HG02852 (cell line): ENCODE data around the gene CTLA4.

Experiments
- ATAC-seq: cut with Tn5 transposase; IDR thresholded peaks from one replicate; pipeline ENCODE4 v1.9.1; 2021; ENCODE audit warnings: mild to moderate bottlenecking, moderate library complexity; ENCODE audit not compliant: unreplicated experiment

The CTLA4 gene

DNA sequence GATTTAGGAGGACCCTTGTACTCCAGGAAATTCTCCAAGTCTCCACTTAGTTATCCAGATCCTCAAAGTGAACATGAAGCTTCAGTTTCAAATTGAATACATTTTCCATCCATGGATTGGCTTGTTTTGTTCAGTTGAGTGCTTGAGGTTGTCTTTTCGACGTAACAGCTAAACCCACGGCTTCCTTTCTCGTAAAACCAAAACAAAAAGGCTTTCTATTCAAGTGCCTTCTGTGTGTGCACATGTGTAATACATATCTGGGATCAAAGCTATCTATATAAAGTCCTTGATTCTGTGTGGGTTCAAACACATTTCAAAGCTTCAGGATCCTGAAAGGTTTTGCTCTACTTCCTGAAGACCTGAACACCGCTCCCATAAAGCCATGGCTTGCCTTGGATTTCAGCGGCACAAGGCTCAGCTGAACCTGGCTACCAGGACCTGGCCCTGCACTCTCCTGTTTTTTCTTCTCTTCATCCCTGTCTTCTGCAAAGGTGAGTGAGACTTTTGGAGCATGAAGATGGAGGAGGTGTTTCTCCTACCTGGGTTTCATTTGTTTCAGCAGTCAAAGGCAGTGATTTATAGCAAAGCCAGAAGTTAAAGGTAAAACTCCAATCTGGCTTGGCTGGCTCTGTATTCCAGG, at the start of gene CTLA4:
Gene CTLA4 (plus strand): TSS at position 211 of the 640 bp plus-strand sequence. CDS start 172 bp downstream, at position 383.
- no peak for ATAC-seq

DNA sequence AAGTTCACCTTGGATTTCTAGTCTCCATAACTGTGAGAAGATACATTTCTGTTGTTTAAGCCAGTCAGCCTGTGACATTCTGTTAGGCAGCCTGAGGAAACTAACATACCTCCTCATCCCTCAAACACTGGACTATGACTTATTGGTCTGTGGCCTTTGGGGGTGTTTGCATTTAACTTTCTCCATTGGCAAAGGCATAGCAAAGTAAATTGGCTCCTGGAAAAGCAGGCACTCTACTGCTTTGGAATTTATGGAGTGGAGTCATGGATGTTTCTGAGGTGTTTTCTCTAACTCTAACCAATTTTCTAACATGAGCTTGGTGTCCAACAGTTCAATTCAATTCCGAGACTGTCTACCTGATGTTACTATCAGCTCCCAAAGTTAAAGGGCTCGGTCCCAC, 48.9 kb upstream of the CTLA4 start:
- ATAC-seq, result no peak

DNA sequence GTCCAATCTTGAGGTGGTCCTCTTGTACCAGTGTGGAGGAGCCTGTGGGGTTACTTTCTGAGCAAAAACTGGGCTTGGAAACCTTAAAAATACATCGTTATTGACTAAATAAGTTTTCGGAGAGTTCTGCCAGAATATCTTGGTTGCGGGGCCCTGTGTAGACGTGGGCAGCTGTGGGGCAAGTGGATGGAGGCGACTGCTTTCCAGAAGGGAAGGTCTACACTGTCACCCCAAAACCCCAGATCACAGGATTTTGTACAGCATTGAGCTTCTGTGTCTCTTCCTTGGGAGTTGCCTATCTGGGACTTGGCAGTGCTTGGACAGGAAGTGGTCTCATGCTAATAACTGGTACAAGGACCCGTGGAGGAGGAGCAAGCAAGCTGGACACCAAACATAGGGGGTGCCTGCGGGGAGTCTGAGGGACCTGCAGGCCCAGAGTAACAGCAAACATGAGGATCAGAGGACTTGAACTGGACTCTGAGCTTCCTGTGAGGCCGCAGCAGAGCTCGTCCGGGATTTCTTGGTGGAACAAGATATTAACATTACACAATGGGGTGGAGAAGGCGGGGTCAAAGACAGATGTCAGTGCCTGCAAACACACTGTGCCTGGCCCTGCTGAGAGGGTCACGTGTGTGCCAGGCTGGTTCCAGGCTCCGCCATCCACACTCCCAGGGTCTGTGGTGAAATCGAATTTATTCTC, 48.0 kb upstream of the CTLA4 start:
- no peak for ATAC-seq

DNA sequence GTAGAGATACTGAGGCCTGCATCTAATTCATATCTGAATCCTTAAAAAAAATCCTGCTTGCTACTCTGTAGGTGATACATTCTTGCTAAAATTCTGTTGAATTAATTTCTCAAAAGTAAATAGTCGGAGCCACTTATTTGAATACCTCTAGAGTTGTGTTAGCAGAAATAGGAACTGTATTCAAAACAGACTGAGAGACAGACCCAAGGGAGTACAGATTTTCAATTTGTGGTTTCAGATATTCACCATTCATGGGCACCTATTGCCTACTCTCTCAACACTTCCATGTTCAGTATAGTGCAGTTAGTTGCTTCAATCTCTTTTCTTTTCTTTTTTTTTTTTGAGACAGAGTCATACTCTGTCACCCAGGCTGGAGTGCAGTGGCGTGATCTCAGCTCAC, 46.6 kb upstream of the CTLA4 start:
- peak; percentile 90 for ATAC-seq

DNA sequence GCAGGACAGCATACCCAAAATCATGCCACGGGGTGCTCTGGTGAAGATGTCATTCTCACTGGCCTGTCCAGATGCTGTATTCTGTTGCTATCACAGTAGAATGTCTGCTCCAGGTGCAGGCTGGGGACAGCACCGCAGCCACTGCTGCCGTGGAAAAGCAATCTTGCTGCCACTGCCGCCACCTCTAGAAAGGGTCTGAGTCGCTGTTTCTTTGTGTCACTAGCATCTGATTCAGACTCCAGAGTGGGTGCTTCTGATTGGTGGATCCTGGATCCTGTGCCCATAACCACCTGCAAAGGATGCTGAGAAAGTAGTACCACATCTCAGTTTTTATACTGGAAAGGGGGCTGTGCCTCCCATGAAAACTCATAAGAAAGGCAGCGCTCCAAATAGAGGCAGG, 45.3 kb upstream of the CTLA4 start:
- ATAC-seq, result no peak

DNA sequence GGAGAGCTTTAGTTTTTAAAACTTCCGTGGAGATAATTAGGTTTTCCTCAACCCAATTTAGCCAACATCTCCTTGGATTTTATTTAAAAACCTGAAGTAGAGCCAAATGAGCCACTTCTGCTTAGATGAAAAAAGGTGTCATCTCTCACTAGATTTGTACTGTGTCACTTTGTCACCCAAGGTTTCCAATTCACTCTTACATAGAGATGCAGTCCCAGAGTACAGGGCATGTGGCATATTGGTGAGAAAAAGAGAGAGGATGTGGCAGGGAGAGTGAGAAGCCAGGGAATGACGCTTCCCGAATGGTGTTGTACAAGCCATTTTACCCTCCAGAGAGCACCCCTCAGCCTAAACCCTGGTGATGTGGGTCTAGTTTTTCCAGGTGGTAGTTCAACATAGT, 44.4 kb upstream of the CTLA4 start:
- ATAC-seq, result no peak

DNA sequence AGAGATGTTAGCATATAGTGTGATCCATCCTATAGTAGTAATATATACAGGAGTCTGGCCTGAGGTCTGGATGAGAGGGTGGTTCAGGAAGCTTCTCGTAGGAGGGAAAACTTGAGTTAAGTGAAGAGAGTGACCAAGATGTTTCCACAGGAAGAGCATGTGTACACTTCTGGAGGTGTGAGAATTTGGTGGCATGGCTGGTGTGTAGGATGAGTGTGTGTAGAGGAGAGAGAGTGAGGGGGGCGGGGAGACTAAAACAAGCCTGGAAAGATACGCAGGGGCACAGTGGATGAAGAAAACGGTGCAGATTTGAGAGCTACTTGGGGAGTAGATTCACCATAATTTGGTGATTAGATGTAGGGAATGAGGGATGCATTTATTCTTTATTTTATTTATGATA, 43.5 kb upstream of the CTLA4 start:
- ATAC-seq, result no peak

DNA sequence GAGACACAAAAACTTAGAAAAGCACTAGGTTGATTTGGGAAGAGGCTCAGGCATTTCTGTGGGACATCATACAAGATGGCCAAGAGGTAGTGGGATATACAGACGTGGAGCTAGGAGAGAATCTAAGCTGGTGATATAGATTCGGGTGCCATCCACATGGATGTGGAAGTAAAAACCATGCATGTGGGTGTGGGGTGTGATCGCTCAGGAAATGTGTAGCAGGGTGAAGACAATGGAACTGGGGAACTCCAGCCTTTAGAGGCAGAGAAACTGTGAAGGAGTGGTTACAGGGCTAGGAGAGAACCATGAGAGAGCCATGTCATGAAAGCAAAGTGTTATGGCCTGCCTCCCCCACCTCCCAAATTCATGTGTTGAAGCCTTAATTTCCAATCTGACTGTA, 43.0 kb upstream of the CTLA4 start:
- no peak for ATAC-seq

DNA sequence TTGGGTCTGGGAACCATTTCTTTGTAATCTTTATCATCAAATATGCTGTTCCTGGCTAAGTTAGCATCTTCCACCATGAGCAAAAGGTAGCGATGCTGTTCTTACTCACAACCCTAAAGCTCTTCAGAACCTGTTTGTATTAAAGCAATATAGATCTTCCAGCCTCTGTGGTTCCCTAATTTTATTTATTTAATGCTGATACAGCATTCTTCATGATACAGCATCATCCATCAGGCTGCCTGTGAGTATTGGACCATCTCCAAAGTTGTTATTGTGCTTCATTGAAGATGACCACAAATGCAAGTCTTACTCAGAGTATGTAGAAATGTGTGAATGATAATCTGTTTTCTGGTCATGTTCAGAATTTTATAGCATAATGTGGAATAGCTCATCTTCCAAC, 40.9 kb upstream of the CTLA4 start:
- no peak for ATAC-seq

DNA sequence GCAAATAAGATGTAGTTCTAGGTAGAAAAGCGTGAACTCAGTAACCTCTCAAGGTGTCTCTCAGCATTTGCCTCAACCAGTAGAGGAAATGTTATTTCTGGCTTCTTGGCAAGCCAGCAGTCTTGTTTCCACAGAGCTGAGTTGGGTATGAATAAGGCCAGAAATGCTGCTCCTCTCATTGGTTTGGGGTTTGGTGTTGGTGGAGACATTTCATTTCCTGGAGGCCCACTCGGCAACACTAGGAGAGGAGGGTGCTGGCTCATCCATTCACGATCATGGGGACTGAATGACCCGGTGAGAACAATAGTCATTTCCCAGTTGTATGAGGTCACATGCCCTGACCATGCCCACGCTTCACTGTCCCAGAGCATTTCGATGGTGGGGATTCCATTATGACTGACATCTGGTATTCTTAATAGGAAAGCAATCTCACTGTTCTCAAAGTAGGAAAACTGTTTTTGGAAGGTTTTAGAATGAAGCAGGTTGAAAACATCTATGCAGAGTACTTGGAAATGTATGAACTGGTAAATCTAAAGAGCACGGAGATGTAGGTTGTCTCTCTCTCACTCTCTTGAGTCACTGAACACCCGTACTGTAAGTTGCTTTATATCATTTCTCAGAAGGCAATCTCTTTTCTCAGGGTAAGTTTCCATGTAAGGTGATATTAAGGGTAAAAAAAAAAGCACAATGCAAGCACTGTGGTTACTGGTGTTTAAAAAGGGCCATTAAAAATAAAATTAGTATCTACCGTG, 37.1 kb upstream of the CTLA4 start:
- ATAC-seq, result no peak

DNA sequence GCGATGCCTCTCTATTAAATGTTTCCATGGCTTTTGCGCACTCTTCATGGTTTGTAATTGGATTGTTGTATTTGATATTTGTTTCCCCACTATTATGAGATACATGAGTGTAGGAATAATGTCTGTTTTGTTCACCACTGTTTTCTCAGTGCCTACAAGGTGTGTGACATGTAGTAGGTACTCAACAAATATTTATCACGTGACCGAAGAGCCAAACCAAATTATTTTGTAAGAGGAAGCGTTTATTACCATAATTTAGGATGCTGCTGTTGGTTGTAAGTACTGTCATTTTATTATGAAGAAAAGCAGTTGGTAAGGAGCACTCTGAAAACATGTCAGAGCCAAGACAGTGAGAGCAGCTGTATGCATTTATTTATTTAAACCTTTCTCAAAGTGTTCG, 32.2 kb upstream of the CTLA4 start:
- ATAC-seq, result no peak

DNA sequence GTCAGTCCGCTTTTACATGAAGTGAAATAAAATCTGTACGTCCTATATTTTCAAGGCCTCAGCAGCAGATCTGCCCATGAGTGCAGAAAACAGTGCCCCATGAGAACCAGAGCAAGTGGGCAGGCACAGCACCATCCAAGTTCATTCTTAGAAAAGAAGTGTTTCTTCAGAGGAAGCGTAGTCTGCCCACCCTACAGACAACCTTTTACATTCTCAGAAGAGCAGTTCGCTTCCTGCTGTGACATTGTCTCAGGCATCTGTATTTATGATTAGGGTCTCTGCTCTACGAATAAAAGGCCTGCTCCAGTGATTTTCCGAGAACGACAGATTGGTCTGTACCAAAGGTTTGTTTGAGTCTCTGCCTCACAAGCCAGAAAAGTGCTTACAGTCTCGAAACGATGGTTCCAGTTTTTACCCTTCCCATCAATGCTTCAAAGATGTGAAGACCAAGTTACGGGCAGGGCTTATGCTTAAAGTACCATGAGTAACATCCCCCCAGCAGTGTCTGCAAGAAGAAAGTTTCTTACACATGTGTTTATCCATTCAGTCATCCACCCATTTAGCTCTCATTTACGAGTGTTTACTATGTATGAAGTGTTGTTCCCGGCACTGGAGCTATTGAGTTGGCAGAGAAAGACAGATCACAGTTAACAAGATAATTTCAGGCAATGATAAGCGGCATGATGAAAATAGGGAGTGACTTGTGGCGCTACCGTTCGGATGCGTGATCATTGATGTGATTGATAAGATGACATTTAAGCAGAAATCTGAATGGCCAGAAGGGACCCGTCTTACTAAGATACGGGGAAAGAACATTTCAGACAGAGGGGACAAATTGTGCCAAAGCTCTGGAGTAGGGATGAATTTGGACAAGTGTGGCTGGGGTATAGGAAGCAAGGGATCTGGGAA, 31.4 kb upstream of the CTLA4 start:
- ATAC-seq, result no peak

DNA sequence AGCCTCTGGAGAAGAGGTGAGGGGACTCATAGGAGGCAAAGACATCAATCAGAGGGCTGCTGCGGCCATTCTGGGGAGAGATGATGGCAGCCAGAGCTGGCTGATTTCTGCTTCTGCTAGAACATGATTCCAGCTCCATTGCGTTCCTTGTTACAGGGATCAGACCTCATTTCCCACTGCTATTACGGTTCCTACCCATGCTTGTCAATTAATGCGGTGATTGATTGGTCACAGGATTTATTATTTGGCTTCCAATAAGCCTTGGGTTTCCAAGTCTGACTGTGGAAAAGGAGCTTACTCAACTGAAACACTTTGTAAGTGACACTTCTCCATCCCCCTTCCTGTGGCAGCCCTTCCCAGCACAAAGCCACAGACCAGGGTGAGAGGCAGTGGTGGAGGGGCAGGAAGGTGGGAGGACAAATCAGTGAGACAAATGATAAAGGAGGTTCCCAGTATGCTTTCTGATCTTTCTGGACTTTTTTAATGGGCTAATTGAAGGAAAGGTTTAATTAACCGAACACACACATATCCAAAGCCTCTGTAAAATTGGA, 26.8 kb upstream of the CTLA4 start:
- no peak for ATAC-seq

DNA sequence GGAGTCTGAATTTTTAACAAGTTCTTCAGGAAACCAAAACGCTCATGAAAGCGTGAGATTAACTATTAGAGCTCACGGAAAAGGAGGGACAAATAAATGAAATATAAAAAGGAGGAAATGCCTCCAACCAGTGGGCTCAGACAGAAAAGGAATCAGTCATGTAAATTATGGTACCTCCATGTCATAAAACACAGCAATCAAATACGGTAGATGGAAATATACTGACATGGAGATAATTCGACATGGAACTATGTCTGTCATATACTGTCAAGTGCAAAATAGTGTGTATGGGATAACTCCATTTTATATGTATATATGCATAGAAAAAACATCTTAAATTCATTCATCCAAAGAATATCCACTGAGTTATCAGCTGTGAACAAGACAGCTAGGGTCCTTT, 25.9 kb upstream of the CTLA4 start:
- no peak for ATAC-seq

DNA sequence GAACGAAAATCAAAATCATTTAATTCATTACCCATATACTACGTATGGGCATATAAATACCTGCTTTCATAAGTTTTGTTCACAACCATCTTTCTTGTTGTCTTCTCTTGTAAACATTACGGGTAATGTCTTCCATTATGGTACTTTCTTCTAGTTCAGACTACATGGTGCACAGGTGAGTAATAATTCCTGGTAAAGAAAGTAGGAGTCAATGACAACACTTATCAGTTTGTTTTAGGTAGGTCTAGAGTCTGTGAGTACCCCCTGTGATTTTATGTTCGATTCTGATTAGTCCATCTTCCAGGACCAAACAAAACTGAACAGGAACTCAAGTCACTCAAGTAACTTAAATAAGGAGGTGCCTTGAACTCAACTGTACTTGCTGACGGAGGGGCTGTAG, 25.2 kb upstream of the CTLA4 start:
- no peak for ATAC-seq

DNA sequence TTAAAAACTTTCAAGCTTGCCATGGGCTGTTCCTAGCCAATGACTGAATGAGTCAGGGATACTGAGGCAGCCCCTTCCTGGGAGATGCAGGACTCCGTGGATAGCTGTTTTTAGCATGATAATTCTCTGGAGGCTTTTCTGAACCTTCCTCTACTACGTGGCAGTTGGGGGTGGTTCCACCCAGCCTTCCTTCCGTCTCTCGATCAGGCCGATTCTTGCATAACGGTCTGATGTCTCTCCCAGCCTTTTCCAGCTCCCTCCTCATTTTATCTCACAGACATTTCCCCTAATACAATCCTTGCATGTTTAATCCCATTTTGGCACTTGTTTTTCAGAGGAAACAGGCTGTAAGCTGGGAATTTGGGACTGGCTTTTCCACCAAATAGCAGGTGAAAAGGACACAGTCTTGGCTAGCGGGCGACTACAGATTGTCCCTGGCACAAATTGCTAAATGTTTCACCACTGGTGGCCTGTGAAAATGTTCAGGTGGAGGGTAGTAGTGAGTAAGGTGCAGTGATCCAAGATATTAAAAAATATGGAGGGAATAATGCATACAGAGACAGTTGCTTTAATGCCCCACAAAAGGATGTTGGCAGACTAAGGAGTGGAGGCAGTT, 21.0 kb upstream of the CTLA4 start:
- ATAC-seq, result no peak

DNA sequence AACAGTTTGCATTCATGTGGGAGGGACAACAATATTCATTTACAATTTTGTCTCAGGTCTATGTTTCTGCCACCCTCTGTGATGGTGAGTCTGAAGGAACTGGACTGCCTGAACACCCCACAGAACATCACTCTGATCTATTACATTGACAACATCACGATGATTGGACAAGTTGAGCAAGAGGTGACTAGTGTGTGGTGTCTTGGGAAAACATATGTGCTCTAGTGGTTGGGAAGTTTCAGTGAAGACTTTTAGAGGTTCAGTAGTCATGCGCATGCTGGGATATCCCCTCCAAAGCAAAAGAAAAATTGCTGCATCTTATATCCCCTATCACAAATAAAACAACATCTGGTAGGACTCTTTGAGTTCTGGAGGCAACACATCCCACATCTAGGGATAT, 18.6 kb upstream of the CTLA4 start:
- ATAC-seq, result no peak

DNA sequence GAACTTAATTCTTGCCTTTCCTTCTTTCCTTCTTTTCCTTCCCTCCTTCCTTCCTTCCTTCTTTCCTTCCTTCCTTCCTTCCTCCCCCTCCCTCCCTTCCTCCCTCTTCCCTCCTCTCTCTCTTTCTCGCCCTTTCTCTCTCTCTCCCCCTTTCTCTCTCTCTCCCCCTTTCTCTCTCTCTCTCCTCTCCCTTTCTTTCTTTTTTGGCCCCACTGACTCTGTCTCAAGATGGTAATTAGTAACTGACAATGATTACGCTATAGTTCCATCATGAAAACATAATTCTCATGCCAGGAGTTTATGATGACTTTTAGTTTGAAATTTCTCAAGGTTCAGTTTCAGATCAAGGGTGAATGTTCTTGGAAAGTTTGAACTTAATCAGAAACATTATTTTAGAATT, 14.8 kb upstream of the CTLA4 start:
- no peak for ATAC-seq

DNA sequence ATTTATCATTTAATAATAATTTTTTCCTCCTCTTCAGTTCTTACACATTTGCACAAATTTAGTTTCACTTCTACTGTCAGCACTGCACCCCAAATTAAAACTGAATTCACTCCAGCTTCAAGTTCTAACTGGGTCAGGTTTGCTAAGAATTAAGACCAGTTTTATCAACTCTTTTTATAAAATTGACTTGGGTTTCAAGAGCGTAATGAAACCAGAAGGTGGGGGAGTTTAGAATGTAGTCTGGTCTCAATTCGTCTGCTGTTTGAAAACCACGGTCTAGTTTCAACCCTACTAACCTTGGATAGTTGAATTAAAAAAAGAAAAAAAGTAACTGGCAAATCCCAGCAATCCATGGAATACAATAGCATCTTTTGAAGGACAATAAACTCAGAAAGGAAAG, 14.3 kb upstream of the CTLA4 start:
- ATAC-seq, result no peak

DNA sequence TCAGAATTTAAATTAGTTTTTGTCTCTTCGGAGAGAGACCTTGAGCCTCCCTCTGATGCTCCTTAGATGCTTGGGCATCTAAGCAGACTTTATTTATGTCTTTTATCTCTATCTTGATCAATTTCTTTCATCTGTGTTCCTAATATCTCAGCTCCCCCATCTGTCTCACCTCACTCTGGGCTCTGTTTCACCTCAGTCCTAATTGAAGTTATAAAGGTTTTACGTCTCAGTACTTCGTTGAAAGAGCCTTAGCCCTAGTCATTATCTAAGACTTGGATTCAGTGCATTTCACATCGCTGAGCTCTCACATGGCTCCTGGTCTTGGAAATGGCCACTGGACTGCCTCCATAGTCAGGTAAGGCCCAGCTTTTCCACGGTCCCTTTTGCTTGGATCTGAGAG, 13.8 kb upstream of the CTLA4 start:
- ATAC-seq, result no peak
